GM08714 (cell line): ENCODE data around the gene C2orf49.

Source experiments
- H3K4me3 ChIP-seq: fragments of 200-500 bp; sonication (Bioruptor generic); 2 replicates; pipeline ENCODE4 v1.5.1; 2014; ENCODE audit warnings: mild to moderate bottlenecking, low read length, inconsistent platforms
- ZNF274 ChIP-seq: IDR thresholded peaks from 2 replicates; pipeline ENCODE4 v1.6.1; 2012; ENCODE audit warnings: mild to moderate bottlenecking, low read depth, low read length

Gene C2orf49

GRCh38 chr2:105337122-105338019, at the start of gene C2orf49:
Gene C2orf49 (plus strand): TSS chr2:105337540. CDS start chr2:105337588, 48 bp downstream.
- H3K4me3 ChIP-seq, result peak within 1 kb of the TSS; percentile 100
- no peak for TF ChIP-seq ZNF274

- no peak overlapping the region for H3K4me3 ChIP-seq
- TF ChIP-seq ZNF274, result no peak
Measured at GRCh38 chr2:105287692-105288091, 49.6 kb upstream of the C2orf49 start.

GRCh38 chr2:105288133-105288532, 49.2 kb upstream of the C2orf49 start:
- TF ChIP-seq ZNF274, result no peak
- H3K4me3 ChIP-seq, result no peak overlapping the region

GRCh38 chr2:105290981-105291660, 46.2 kb upstream of the C2orf49 start:
- no peak for TF ChIP-seq ZNF274

GRCh38 chr2:105291981-105292380, 45.4 kb upstream of the C2orf49 start:
- TF ChIP-seq ZNF274, result no peak

More at GRCh38 chr2:105290981-105291660, 46.2 kb upstream of the C2orf49 start:
- H3K4me3 ChIP-seq, result no peak overlapping the region

GRCh38 chr2:105294046-105294445, 43.3 kb upstream of the C2orf49 start:
- no peak overlapping the region for H3K4me3 ChIP-seq
- no peak for TF ChIP-seq ZNF274

More at GRCh38 chr2:105291981-105292380, 45.4 kb upstream of the C2orf49 start:
- H3K4me3 ChIP-seq, result no peak overlapping the region

- H3K4me3 ChIP-seq, result no peak overlapping the region
- no peak for TF ChIP-seq ZNF274
Measured at GRCh38 chr2:105294844-105295481, 42.4 kb upstream of the C2orf49 start.

GRCh38 chr2:105296017-105296611, 41.2 kb upstream of the C2orf49 start:
- no peak overlapping the region for H3K4me3 ChIP-seq
- TF ChIP-seq ZNF274, result no peak

- H3K4me3 ChIP-seq, result no peak overlapping the region
- TF ChIP-seq ZNF274, result no peak
Measured at GRCh38 chr2:105297216-105297615, 40.1 kb upstream of the C2orf49 start.

GRCh38 chr2:105298017-105298416, 39.3 kb upstream of the C2orf49 start:
- no peak overlapping the region for H3K4me3 ChIP-seq
- TF ChIP-seq ZNF274, result no peak

GRCh38 chr2:105299290-105299689, 38.0 kb upstream of the C2orf49 start:
- no peak for TF ChIP-seq ZNF274
- no peak overlapping the region for H3K4me3 ChIP-seq

- no peak for TF ChIP-seq ZNF274
Measured at GRCh38 chr2:105301646-105302045, 35.7 kb upstream of the C2orf49 start.

GRCh38 chr2:105307146-105307545, 30.2 kb upstream of the C2orf49 start:
- no peak overlapping the region for H3K4me3 ChIP-seq
- TF ChIP-seq ZNF274, result no peak

More at GRCh38 chr2:105301646-105302045, 35.7 kb upstream of the C2orf49 start:
- H3K4me3 ChIP-seq, result no peak overlapping the region

GRCh38 chr2:105307550-105307949, 29.8 kb upstream of the C2orf49 start:
- no peak overlapping the region for H3K4me3 ChIP-seq
- no peak for TF ChIP-seq ZNF274
